SH-SY5Y (cell line): Measurements from ENCODE around the gene FGFR3.

Experiments
- GATA2 ChIP-seq: IDR thresholded peaks from 2 replicates; pipeline ENCODE4 v1.6.1; 2011; ENCODE audit warnings: mild to moderate bottlenecking, low read depth, low read length
- GATA3 ChIP-seq: IDR thresholded peaks from 2 replicates; pipeline ENCODE4 v1.6.1; 2011; ENCODE audit warnings: low read depth, mild to moderate bottlenecking, low read length, moderate library complexity

- TF ChIP-seq GATA2: no peak
- no peak for TF ChIP-seq GATA3
These were observed 53.5 kb downstream of the FGFR3 start for GRCh38 chr4:1846580-1846979.
